Measurements from ENCODE around the gene OTP. TPM values are rescaled to one million over a fixed set of nuclear protein-coding genes. Genes with fewer than 3 reads are reported as not detected.
"Not testable (repeated sequence)": the region's sequence is repeated elsewhere in the genome, so short reads cannot be mapped to it uniquely, and the experiment has no call there.

The OTP gene
- total RNA-seq, 2 experiments from 2014 or later: not detected

GRCh38 chr5:77627869-77628674 is 10.4 kb downstream of the OTP start:
- POLR2A ChIA-PET: no interaction called here
- Mint-ChIP-seq H3K9me3 (ENCODE audit: insufficient read depth) (peaks cover 6% of the 10 kb centered on the region), H3K27me3 (ENCODE audit: low read depth) (peaks cover 72% of the 10 kb centered on the region), H3K4me1 (ENCODE audit: low read depth) (peaks cover 28% of the 10 kb centered on the region), H3K36me3 (ENCODE audit: low read depth) (peaks cover 20% of the 10 kb centered on the region), H3K27ac (no peak overlapping the region), H3K4me3 (no peak overlapping the region)
- ATAC-seq (no peak), DNase-seq (no peak)
- CTCF ChIA-PET: interaction anchor here (1.1 kb wide), 1 partner anchor 14 kb away, joined by 3 read pairs; no protein-coding TSS in a partner anchor

GRCh38 chr5:77623203-77623740 is 15.2 kb downstream of the OTP start:
- H3K27ac Mint-ChIP-seq: no peak overlapping the region
- H3K36me3 Mint-ChIP-seq (ENCODE audit: low read depth): no peaks in the 10 kb centered on the region
- DNase-seq: no peak
- POLR2A ChIA-PET: no interaction called here
- no peaks in the 10 kb centered on the region for H3K9me3 Mint-ChIP-seq (ENCODE audit: insufficient read depth)
- no peaks in the 10 kb centered on the region for H3K4me1 Mint-ChIP-seq (ENCODE audit: low read depth)
- CTCF ChIA-PET: no interaction called here
- ATAC-seq: no peak
- H3K4me3 Mint-ChIP-seq: no peak overlapping the region
- peaks cover 47% of the 10 kb centered on the region for H3K27me3 Mint-ChIP-seq (ENCODE audit: low read depth)

- Mint-ChIP-seq H3K9me3 (ENCODE audit: insufficient read depth) (no peaks in the 10 kb centered on the region), H3K27me3 (ENCODE audit: low read depth) (peaks cover 41% of the 10 kb centered on the region), H3K36me3 (ENCODE audit: low read depth) (no peaks in the 10 kb centered on the region), H3K27ac (no peak overlapping the region), H3K4me1 (ENCODE audit: low read depth) (no peaks in the 10 kb centered on the region), H3K4me3 (no peak overlapping the region)
- POLR2A ChIA-PET: no interaction called here
- ATAC-seq: no peak
- DNase-seq: no peak
- CTCF ChIA-PET: no interaction called here
Measured at GRCh38 chr5:77621440-77621839, 17.1 kb downstream of the OTP start.

- ATAC-seq: no peak
- Mint-ChIP-seq H3K9me3 (ENCODE audit: insufficient read depth) (no peaks in the 10 kb centered on the region), H3K27ac (no peak overlapping the region), H3K4me1 (ENCODE audit: low read depth) (no peaks in the 10 kb centered on the region), H3K4me3 (no peak overlapping the region), H3K27me3 (ENCODE audit: low read depth) (peaks cover 33% of the 10 kb centered on the region), H3K36me3 (ENCODE audit: low read depth) (no peaks in the 10 kb centered on the region)
- POLR2A ChIA-PET: no interaction called here
- DNase-seq: no peak
- CTCF ChIA-PET: no interaction called here
Measured at GRCh38 chr5:77620405-77620804, 18.1 kb downstream of the OTP start.

- no peak overlapping the region for H3K27ac Mint-ChIP-seq
- H3K9me3 Mint-ChIP-seq (ENCODE audit: insufficient read depth): no peaks in the 10 kb centered on the region
- H3K36me3 Mint-ChIP-seq (ENCODE audit: low read depth): no peaks in the 10 kb centered on the region
- no peaks in the 10 kb centered on the region for H3K4me1 Mint-ChIP-seq (ENCODE audit: low read depth)
- ChIA-PET POLR2A (no interaction called here), CTCF (no interaction called here)
- no peak for DNase-seq
- no peak overlapping the region for H3K4me3 Mint-ChIP-seq
- ATAC-seq: no peak
- H3K27me3 Mint-ChIP-seq (ENCODE audit: low read depth): peaks cover 20% of the 10 kb centered on the region
Measured at GRCh38 chr5:77616920-77617319, 21.6 kb downstream of the OTP start.

GRCh38 chr5:77608927-77609326 is 29.6 kb downstream of the OTP start:
- H3K4me3 Mint-ChIP-seq; POLR2A ChIA-PET; CTCF ChIA-PET; ATAC-seq; H3K9me3 Mint-ChIP-seq (ENCODE audit: insufficient read depth); H3K27ac Mint-ChIP-seq; DNase-seq; H3K36me3 Mint-ChIP-seq (ENCODE audit: low read depth); H3K4me1 Mint-ChIP-seq (ENCODE audit: low read depth): not testable (repeated sequence)
- peaks cover 24% of the 10 kb centered on the region for H3K27me3 Mint-ChIP-seq (ENCODE audit: low read depth)

GRCh38 chr5:77607324-77607723 is 31.2 kb downstream of the OTP start:
- no peak overlapping the region for H3K4me3 Mint-ChIP-seq
- DNase-seq (no peak), ATAC-seq (no peak)
- peaks cover 30% of the 10 kb centered on the region for H3K27me3 Mint-ChIP-seq (ENCODE audit: low read depth)
- ChIA-PET CTCF (no interaction called here), POLR2A (no interaction called here)
- H3K36me3 Mint-ChIP-seq (ENCODE audit: low read depth): no peaks in the 10 kb centered on the region
- no peaks in the 10 kb centered on the region for H3K9me3 Mint-ChIP-seq (ENCODE audit: insufficient read depth)
- no peaks in the 10 kb centered on the region for H3K4me1 Mint-ChIP-seq (ENCODE audit: low read depth)
- no peak overlapping the region for H3K27ac Mint-ChIP-seq

GRCh38 chr5:77606279-77606678 is 32.2 kb downstream of the OTP start:
- POLR2A ChIA-PET: no interaction called here
- DNase-seq: no peak
- Mint-ChIP-seq H3K4me1 (ENCODE audit: low read depth) (no peaks in the 10 kb centered on the region), H3K9me3 (ENCODE audit: insufficient read depth) (no peaks in the 10 kb centered on the region), H3K27ac (no peak overlapping the region), H3K4me3 (no peak overlapping the region), H3K27me3 (ENCODE audit: low read depth) (peaks cover 33% of the 10 kb centered on the region), H3K36me3 (ENCODE audit: low read depth) (no peaks in the 10 kb centered on the region)
- ATAC-seq: no peak
- CTCF ChIA-PET: no interaction called here

- POLR2A ChIA-PET: interaction anchor here (0.5 kb wide), 1 partner anchor 28 kb away, joined by 3 read pairs; no protein-coding TSS in a partner anchor
- H3K36me3 Mint-ChIP-seq (ENCODE audit: low read depth): no peaks in the 10 kb centered on the region
- CTCF ChIA-PET: no interaction called here
Measured at GRCh38 chr5:77599679-77600078, 38.8 kb downstream of the OTP start.

GRCh38 chr5:77590347-77590746 is 48.2 kb downstream of the OTP start:
- no peak overlapping the region for H3K4me3 Mint-ChIP-seq
- CTCF ChIA-PET: no interaction called here
- DNase-seq: no peak
- H3K27ac Mint-ChIP-seq: no peak overlapping the region
- ATAC-seq: no peak
- peaks cover 12% of the 10 kb centered on the region for H3K27me3 Mint-ChIP-seq (ENCODE audit: low read depth)
- H3K36me3 Mint-ChIP-seq (ENCODE audit: low read depth): no peaks in the 10 kb centered on the region
- peaks cover 5% of the 10 kb centered on the region for H3K9me3 Mint-ChIP-seq (ENCODE audit: insufficient read depth)
- no peaks in the 10 kb centered on the region for H3K4me1 Mint-ChIP-seq (ENCODE audit: low read depth)
- POLR2A ChIA-PET: no interaction called here

More at GRCh38 chr5:77599679-77600078, 38.8 kb downstream of the OTP start:
- Mint-ChIP-seq H3K27ac (no peak overlapping the region), H3K4me1 (ENCODE audit: low read depth) (no peaks in the 10 kb centered on the region), H3K27me3 (ENCODE audit: low read depth) (peaks cover 15% of the 10 kb centered on the region), H3K9me3 (ENCODE audit: insufficient read depth) (no peaks in the 10 kb centered on the region), H3K4me3 (no peak overlapping the region)
- ATAC-seq (no peak), DNase-seq (no peak)

- H3K4me3 Mint-ChIP-seq: no peak overlapping the region
- H3K4me1 Mint-ChIP-seq (ENCODE audit: low read depth): no peaks in the 10 kb centered on the region
- no peaks in the 10 kb centered on the region for H3K36me3 Mint-ChIP-seq (ENCODE audit: low read depth)
- no peak overlapping the region for H3K27ac Mint-ChIP-seq
- H3K9me3 Mint-ChIP-seq (ENCODE audit: insufficient read depth): peaks cover 5% of the 10 kb centered on the region
- ATAC-seq (no peak), DNase-seq (no peak)
- ChIA-PET CTCF (no interaction called here), POLR2A (no interaction called here)
- peaks cover 26% of the 10 kb centered on the region for H3K27me3 Mint-ChIP-seq (ENCODE audit: low read depth)
Measured at GRCh38 chr5:77588175-77588574, 50.3 kb downstream of the OTP start.

- no peak for ATAC-seq
- H3K27ac Mint-ChIP-seq: no peak overlapping the region
- no peaks in the 10 kb centered on the region for H3K4me1 Mint-ChIP-seq (ENCODE audit: low read depth)
- DNase-seq: no peak
- ChIA-PET CTCF (no interaction called here), POLR2A (no interaction called here)
- peaks cover 3% of the 10 kb centered on the region for H3K9me3 Mint-ChIP-seq (ENCODE audit: insufficient read depth)
- H3K36me3 Mint-ChIP-seq (ENCODE audit: low read depth): no peaks in the 10 kb centered on the region
- H3K27me3 Mint-ChIP-seq (ENCODE audit: low read depth): peaks cover 35% of the 10 kb centered on the region
- H3K4me3 Mint-ChIP-seq: no peak overlapping the region
Measured at GRCh38 chr5:77586101-77586500, 52.4 kb downstream of the OTP start.

- ATAC-seq; H3K4me3 Mint-ChIP-seq; POLR2A ChIA-PET; DNase-seq; H3K36me3 Mint-ChIP-seq (ENCODE audit: low read depth); CTCF ChIA-PET; H3K9me3 Mint-ChIP-seq (ENCODE audit: insufficient read depth); H3K4me1 Mint-ChIP-seq (ENCODE audit: low read depth); H3K27ac Mint-ChIP-seq: not testable (repeated sequence)
- peaks cover 30% of the 10 kb centered on the region for H3K27me3 Mint-ChIP-seq (ENCODE audit: low read depth)
Measured at GRCh38 chr5:77582143-77582542, 56.4 kb downstream of the OTP start.
